Mucosa of rectum (tissue), 2 donors: ENCODE data around the gene ANKDD1B.
A peak's percentile ranks its signal among the peaks of the same experiment; 100 is the strongest.

Experiments used
- H3K27ac ChIP-seq, 2 donors: one replicate each; pipeline ENCODE4 v1.7.0; 2013; ENCODE audit warnings: inconsistent platforms in 2 of 2, low read depth in 2 of 2, low read length in 2 of 2
- H3K27me3 ChIP-seq, 2 donors: one replicate each; pipeline ENCODE4 v1.7.0; 2013; ENCODE audit warnings: low read length in 2 of 2; ENCODE audit not compliant: control insufficient read depth in 2 of 2, insufficient read depth in 2 of 2
- H3K36me3 ChIP-seq, 2 donors: one replicate each; pipeline ENCODE4 v1.7.0; 2013; ENCODE audit warnings: low read length in 2 of 2; ENCODE audit not compliant: control insufficient read depth in 2 of 2, insufficient read depth in 2 of 2
- H3K4me1 ChIP-seq, 2 donors: one replicate each; pipeline ENCODE4 v1.7.0; 2013; ENCODE audit warnings: low read length in 2 of 2, mild to moderate bottlenecking in 1 of 2; ENCODE audit not compliant: control insufficient read depth in 2 of 2, insufficient read depth in 2 of 2
- H3K4me3 ChIP-seq, 2 donors: one replicate each; pipeline ENCODE4 v1.7.0; 2013; ENCODE audit warnings: low read length in 2 of 2
- H3K9ac ChIP-seq, 2 donors: one replicate each; pipeline ENCODE4 v1.7.0; 2013; ENCODE audit warnings: low read length in 2 of 2, low read depth in 1 of 2, mild to moderate bottlenecking in 1 of 2
- H3K9me3 ChIP-seq, 2 donors: one replicate each; pipeline ENCODE4 v1.7.0; 2013; ENCODE audit warnings: low read length in 2 of 2; ENCODE audit not compliant: control insufficient read depth in 2 of 2
- donor health status: healthy.
- donor health status: Normal muscosa, but diverticular disease.

Gene ANKDD1B

GRCh38 chr5:75614176-75614575 is 2.9 kb downstream of the ANKDD1B start:
- no peaks in the 10 kb centered on the region for H3K9me3 ChIP-seq
- H3K36me3 ChIP-seq: no peaks in the 10 kb centered on the region
- peak overlapping the region in 1 of 2 donors; percentile 5 for H3K9ac ChIP-seq
- H3K4me1 ChIP-seq: peaks cover 13 to 30% of the 10 kb centered on the region in 2 donors
- H3K4me3 ChIP-seq: no peak overlapping the region
- no peak overlapping the region for H3K27ac ChIP-seq
- H3K27me3 ChIP-seq: no peaks in the 10 kb centered on the region

GRCh38 chr5:75616371-75616881 is 5.2 kb downstream of the ANKDD1B start:
- H3K36me3 ChIP-seq: no peaks in the 10 kb centered on the region
- no peaks in the 10 kb centered on the region for H3K27me3 ChIP-seq
- H3K9ac ChIP-seq: peak overlapping the region in 1 of 2 donors; percentile 18
- H3K4me3 ChIP-seq: no peak overlapping the region
- peak overlapping the region; percentile 52 to 71 for H3K27ac ChIP-seq
- H3K9me3 ChIP-seq: no peaks in the 10 kb centered on the region
- H3K4me1 ChIP-seq: peaks cover 10 to 36% of the 10 kb centered on the region in 2 donors

GRCh38 chr5:75616971-75617621 is 5.8 kb downstream of the ANKDD1B start:
- no peaks in the 10 kb centered on the region for H3K9me3 ChIP-seq
- peak overlapping the region in 1 of 2 donors; percentile 18 for H3K9ac ChIP-seq
- no peaks in the 10 kb centered on the region for H3K27me3 ChIP-seq
- H3K27ac ChIP-seq: peak overlapping the region; percentile 57 to 71
- peak overlapping the region in 1 of 2 donors; percentile 8 for H3K4me3 ChIP-seq
- H3K4me1 ChIP-seq: peaks cover 10 to 34% of the 10 kb centered on the region in 2 donors
- H3K36me3 ChIP-seq: no peaks in the 10 kb centered on the region

DNA sequence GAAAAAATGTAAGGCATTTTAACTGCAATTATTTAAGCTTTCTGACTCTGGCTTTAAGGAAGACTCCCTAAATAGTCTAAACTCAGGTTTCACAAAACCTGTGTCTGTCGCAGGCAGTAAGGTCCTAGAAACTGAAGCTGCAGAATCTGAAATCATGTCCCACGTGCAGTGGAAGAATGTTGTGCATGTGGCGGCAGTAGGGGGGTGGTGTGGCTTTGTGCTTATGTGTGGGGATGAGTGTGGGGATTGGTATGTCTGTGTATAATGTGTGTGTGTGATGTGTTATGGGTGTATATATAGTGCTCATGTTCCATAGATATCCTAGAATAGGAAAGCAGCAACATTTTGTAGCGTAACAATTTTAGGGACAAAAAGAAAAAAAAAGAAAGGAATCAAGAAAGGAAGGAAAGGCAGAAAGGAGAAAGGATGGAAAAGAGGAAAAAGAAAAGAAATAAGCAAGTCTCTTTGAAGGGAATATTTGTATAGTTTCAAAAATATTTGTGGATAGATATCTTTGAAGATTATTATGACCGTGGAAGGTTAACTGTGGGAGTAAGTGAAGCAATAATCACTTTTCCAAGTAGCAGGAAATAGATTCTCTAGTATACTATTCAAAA is 6.6 kb downstream of the ANKDD1B start:
- peaks cover 10 to 37% of the 10 kb centered on the region in 2 donors for H3K4me1 ChIP-seq
- no peaks in the 10 kb centered on the region for H3K36me3 ChIP-seq
- no peak overlapping the region for H3K9ac ChIP-seq
- peak overlapping the region in 1 of 2 donors; percentile 8 for H3K4me3 ChIP-seq
- peak overlapping the region; percentile 57 to 71 for H3K27ac ChIP-seq
- H3K27me3 ChIP-seq: no peaks in the 10 kb centered on the region
- H3K9me3 ChIP-seq: no peaks in the 10 kb centered on the region

GRCh38 chr5:75620184-75620959 is 9.1 kb downstream of the ANKDD1B start:
- Histone ChIP-seq H3K9ac (no peak overlapping the region), H3K27ac (no peak overlapping the region), H3K36me3 (no peaks in the 10 kb centered on the region), H3K27me3 (no peaks in the 10 kb centered on the region), H3K9me3 (no peaks in the 10 kb centered on the region), H3K4me3 (no peak overlapping the region), H3K4me1 (peaks cover 13 to 39% of the 10 kb centered on the region in 2 donors)

DNA sequence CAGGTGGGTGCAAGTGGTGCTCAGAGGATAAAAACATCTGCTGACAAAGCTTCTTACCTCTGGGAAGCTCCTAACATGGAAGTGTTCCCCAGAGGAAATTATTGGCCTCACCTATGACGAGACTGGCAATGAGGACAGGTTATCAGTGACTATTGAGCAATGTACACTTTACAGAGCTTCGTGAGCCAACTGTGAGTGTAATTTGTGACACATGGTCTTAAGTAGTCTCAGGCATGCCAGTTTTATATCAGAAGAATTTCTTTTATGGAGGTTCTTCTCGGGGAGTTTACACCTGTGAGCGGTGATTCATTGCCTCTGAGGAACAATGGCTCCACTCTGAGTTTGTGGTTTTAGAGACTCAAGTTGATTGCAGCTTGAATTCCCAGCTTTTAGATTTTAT is 11.3 kb downstream of the ANKDD1B start:
- H3K27ac ChIP-seq: peak overlapping the region; percentile 71 to 73
- H3K4me1 ChIP-seq: peaks cover 6 to 27% of the 10 kb centered on the region in 2 donors
- H3K4me3 ChIP-seq: peak overlapping the region in 1 of 2 donors; percentile 5
- no peaks in the 10 kb centered on the region for H3K27me3 ChIP-seq
- no peak overlapping the region for H3K9ac ChIP-seq
- H3K9me3 ChIP-seq: no peaks in the 10 kb centered on the region
- H3K36me3 ChIP-seq: no peaks in the 10 kb centered on the region

DNA sequence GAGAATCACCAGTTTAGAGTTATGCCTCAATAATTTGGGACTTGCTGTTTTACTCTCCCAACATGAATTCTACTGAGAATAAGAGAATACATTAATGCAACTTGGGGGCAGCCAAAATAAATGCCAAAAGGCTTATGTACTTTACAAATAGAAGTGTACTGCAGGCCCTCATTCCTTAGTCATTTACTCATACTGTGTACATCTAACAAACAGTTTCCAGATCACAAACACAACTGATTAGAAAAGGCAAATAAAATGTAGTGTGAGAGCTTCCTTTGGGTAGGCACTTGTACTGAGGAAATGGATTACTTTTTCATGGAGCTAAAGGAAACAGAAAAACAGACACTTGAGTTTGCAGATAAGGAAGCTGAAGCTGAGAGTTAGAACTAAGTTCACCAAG is 12.6 kb downstream of the ANKDD1B start:
- no peaks in the 10 kb centered on the region for H3K9me3 ChIP-seq
- H3K9ac ChIP-seq: no peak overlapping the region
- H3K27me3 ChIP-seq: no peaks in the 10 kb centered on the region
- H3K4me3 ChIP-seq: no peak overlapping the region
- peak overlapping the region in 1 of 2 donors; percentile 62 for H3K27ac ChIP-seq
- H3K4me1 ChIP-seq: peaks cover 3 to 22% of the 10 kb centered on the region in 2 donors
- no peaks in the 10 kb centered on the region for H3K36me3 ChIP-seq

DNA sequence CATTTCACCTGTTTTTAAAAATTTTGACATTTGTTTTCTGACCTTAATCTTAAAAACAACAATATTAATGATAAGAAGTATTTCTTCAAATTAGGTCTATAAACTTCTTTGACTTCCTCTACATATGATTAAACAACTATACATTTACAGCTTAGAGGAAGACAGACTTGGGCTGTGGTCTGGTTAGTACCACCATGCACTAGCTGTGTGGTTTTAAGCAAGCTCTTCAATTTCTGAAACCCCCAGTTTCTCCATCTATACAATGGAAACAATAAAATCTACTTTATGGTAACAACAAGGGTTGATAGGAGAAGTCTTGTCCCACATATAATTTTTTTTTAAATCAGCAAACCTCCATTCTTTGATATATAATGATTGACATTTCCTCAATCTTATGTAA is 15.7 kb downstream of the ANKDD1B start:
- no peaks in the 10 kb centered on the region for H3K9me3 ChIP-seq

GRCh38 chr5:75627801-75628200 is 16.5 kb downstream of the ANKDD1B start:
- no peak overlapping the region for H3K27ac ChIP-seq
- H3K9ac ChIP-seq: no peak overlapping the region
- no peaks in the 10 kb centered on the region for H3K27me3 ChIP-seq
- H3K36me3 ChIP-seq: no peaks in the 10 kb centered on the region
- H3K9me3 ChIP-seq: no peaks in the 10 kb centered on the region
- H3K4me1 ChIP-seq: peaks cover 3 to 12% of the 10 kb centered on the region in 2 donors
- no peak overlapping the region for H3K4me3 ChIP-seq

More for the DNA sequence above, 15.7 kb downstream of the ANKDD1B start:
- H3K4me3 ChIP-seq: no peak overlapping the region
- H3K36me3 ChIP-seq: no peaks in the 10 kb centered on the region
- H3K27me3 ChIP-seq: no peaks in the 10 kb centered on the region
- peaks cover 3 to 16% of the 10 kb centered on the region in 2 donors for H3K4me1 ChIP-seq
- H3K9ac ChIP-seq: no peak overlapping the region
- no peak overlapping the region for H3K27ac ChIP-seq

DNA sequence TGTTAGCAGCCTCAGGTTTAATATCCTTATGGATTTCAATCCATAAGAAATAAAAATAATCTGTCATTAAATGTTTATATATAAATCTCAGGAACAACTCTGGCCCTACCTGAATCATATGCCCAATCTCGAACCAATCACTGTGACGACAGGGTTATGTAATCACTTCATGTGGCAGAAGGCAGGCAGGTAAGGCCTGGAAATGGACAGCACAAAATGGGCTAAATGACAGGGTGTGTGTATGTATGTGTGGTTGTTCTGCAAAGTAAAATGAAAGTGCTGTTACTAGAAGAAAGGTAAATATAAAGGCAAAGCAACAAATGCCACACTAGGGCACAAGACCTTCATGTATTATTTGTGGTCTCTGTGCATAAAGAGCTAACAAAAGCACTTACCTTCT is 19.6 kb downstream of the ANKDD1B start:
- Histone ChIP-seq H3K36me3 (no peaks in the 10 kb centered on the region), H3K9me3 (no peaks in the 10 kb centered on the region), H3K4me3 (no peak overlapping the region), H3K27me3 (no peaks in the 10 kb centered on the region), H3K4me1 (no peaks in the 10 kb centered on the region), H3K9ac (no peak overlapping the region), H3K27ac (no peak overlapping the region)
